Caco-2 (cell line): ENCODE data around the gene AP2S1. TPM values are rescaled to one million over a fixed set of nuclear protein-coding genes. Genes with fewer than 3 reads are reported as not detected.

Experiments used
- BruUV-seq: library from RNA; stranded (reverse); fragments of 400-500 nt; replicated peaks from 2 replicates; lab custom pipeline; 2021; lab: Mats Ljungman, UMichigan
- CTCF ChIA-PET: fragments of 300-600 bp; sonication (Branson Sonifier 250); formaldehyde crosslinking; loops from one replicate; lab custom pipeline; 2022; ENCODE audit warnings: antibody characterized with exemption; lab: Charles Lee
- POLR2A ChIA-PET: fragments of 300-600 bp; sonication (Branson Sonifier 250); formaldehyde crosslinking; loops from one replicate; lab custom pipeline; 2022; ENCODE audit warnings: antibody characterized with exemption; lab: Charles Lee
- DNase-seq, 2 experiments: peaks; one replicate each; pipeline versions ENCODE4 v3.0.0 to v3.0.0-alpha.2; 2020 to 2022
- H3K27me3 ChIP-seq: replicated peaks from 2 replicates; pipeline ENCODE4 v1.6.0; 2011; ENCODE audit warnings: low read length; ENCODE audit not compliant: control insufficient read depth, insufficient read depth
- H3K36me3 ChIP-seq: 2 replicates; pipeline ENCODE4 v1.5.1; 2011; ENCODE audit warnings: low read length; ENCODE audit not compliant: control insufficient read depth, insufficient read depth
- H3K4me1 ChIP-seq: fragments of 250-450 bp; sonication (Bioruptor Pico); 2 replicates; pipeline ENCODE4 v1.5.1; 2020; ENCODE audit warnings: mild to moderate bottlenecking
- H3K4me3 ChIP-seq: 2 replicates; pipeline ENCODE4 v1.5.1; 2011; ENCODE audit warnings: low read depth, mild to moderate bottlenecking, control low read depth, low read length
- H3K9me3 ChIP-seq: fragments of 250-450 bp; sonication (Bioruptor Pico); 2 replicates; pipeline ENCODE4 v1.5.1; 2020; ENCODE audit warnings: mild to moderate bottlenecking, moderate library complexity
- H3K27ac Mint-ChIP-seq: one replicate; pipeline ENCODE4 v1.8.0; 2022; ENCODE audit warnings: mixed read lengths; ENCODE audit not compliant: unreplicated experiment
- H3K27me3 Mint-ChIP-seq: one replicate; pipeline ENCODE4 v1.8.0; 2022; ENCODE audit warnings: mixed read lengths; ENCODE audit not compliant: insufficient read depth, unreplicated experiment
- H3K36me3 Mint-ChIP-seq: one replicate; pipeline ENCODE4 v1.8.0; 2022; ENCODE audit warnings: mild to moderate bottlenecking, mixed read lengths; ENCODE audit not compliant: insufficient read depth, unreplicated experiment
- H3K4me1 Mint-ChIP-seq: one replicate; pipeline ENCODE4 v1.8.0; 2022; ENCODE audit warnings: low read depth, mixed read lengths; ENCODE audit not compliant: unreplicated experiment
- H3K4me3 Mint-ChIP-seq: one replicate; pipeline ENCODE4 v1.8.0; 2022; ENCODE audit warnings: mild to moderate bottlenecking, moderate library complexity, mixed read lengths; ENCODE audit not compliant: unreplicated experiment
- H3K9me3 Mint-ChIP-seq: one replicate; pipeline ENCODE4 v1.8.0; 2022; ENCODE audit warnings: mixed read lengths; ENCODE audit not compliant: unreplicated experiment
- intact Hi-C: fragments of 100-400 bp; cut with micrococcal nuclease; formaldehyde crosslinking; loops from one replicate; pipeline ENCODE4 v1.10.0; 2022; ENCODE audit not compliant: unreplicated experiment
- total RNA-seq: library from RNA; stranded (reverse); gene quantifications from 2 replicates; pipeline ENCODE4 v1.2.3, GENCODE V29; 2022
- TF ChIP-seq, protein P1 (sequence below), 2 experiments: fragments of 200-600 bp in 1 of 2; IDR thresholded peaks; 1 replicate in 1 of 2; 2 replicates in 1 of 2; pipeline versions ENCODE4 v1.5.1 to v1.8.0; 2011 to 2022; ENCODE audit warnings: antibody characterized with exemption in 1 of 2, control low read depth in 1 of 2, inconsistent platforms in 1 of 2, low read depth in 1 of 2, low read length in 1 of 2, mild to moderate bottlenecking in 1 of 2, moderate library complexity in 1 of 2; ENCODE audit not compliant: insufficient read depth in 1 of 2, severe bottlenecking in 1 of 2, unreplicated experiment in 1 of 2

AP2S1 gene
- total RNA-seq, 1 experiment from 2014 or later, result 211 TPM

DNA sequence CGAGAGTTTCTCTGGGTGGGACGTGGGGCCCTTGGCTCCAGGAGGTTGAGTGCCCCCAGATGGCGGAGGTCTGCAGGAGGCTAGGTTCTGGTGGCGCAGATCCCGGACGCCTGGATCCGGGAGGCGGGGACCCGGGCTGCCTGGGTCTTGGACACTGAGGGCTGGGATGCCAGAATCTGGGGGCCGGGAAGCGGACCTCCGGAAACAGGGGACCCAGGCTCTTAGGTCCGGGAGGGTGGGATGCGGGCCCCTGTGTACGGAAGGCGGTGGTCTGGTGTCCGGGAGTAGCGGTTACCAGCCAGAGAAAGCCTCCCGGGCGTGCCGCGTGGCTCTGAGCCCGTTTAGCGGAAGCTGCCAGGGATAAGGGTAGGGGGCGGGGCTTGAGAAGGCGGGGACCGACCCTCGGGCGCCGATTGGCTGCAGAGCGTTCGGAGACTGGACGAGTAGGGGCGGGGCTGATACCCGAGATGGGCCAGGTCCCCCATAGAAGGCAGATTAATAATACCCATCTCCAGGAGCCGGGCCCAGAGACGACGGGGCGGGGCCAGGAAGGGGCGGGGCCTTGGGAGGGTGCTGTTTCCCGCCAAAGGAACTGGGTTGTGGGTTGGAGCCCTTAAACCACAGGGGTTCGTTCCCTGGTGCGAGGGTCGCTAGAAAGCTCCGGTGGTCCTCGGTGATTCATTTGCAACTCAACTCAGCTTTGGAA is 62.2 kb downstream of the AP2S1 start, which contains the start of gene SLC1A5:
Gene SLC1A5 (minus strand): TSS at position 333 of the 706 bp plus-strand sequence. CDS start 629 bp downstream, outside the sequence.
- ChIA-PET CTCF (interaction anchor here (0.7 kb wide), 1 partner anchor 42 kb away, joined by 3 read pairs; no protein-coding TSS in a partner anchor), POLR2A (interaction anchor here (0.5 to 1.0 kb wide), 12 partner anchors 8 to 1589 kb away, joined by 3 to 11 read pairs (median 4); partner anchors contain the start of genes ARHGAP35, CCDC9 and FBXO46)
- TF ChIP-seq, protein P1, sequence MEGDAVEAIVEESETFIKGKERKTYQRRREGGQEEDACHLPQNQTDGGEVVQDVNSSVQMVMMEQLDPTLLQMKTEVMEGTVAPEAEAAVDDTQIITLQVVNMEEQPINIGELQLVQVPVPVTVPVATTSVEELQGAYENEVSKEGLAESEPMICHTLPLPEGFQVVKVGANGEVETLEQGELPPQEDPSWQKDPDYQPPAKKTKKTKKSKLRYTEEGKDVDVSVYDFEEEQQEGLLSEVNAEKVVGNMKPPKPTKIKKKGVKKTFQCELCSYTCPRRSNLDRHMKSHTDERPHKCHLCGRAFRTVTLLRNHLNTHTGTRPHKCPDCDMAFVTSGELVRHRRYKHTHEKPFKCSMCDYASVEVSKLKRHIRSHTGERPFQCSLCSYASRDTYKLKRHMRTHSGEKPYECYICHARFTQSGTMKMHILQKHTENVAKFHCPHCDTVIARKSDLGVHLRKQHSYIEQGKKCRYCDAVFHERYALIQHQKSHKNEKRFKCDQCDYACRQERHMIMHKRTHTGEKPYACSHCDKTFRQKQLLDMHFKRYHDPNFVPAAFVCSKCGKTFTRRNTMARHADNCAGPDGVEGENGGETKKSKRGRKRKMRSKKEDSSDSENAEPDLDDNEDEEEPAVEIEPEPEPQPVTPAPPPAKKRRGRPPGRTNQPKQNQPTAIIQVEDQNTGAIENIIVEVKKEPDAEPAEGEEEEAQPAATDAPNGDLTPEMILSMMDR (IDR thresholded peaks at IDR 0.05; ENCODE audit: insufficient read depth in 1 of 2, low read depth in 1 of 2, low read length in 1 of 2, severe bottlenecking in 1 of 2, unreplicated experiment in 1 of 2), result no peak
- H3K9me3 Mint-ChIP-seq, result no peaks in the 10 kb centered on the region
- peaks cover 54% of the 10 kb centered on the region for H3K36me3 Mint-ChIP-seq
- peak; percentile 99 for DNase-seq
- peak within 1 kb of the TSS; percentile 99 for H3K27ac Mint-ChIP-seq
- Histone ChIP-seq H3K27me3 (no peaks in the 10 kb centered on the region), H3K36me3 (peaks cover 10% of the 10 kb centered on the region), H3K4me1 (peaks cover 34% of the 10 kb centered on the region), H3K4me3 (peak within 1 kb of the TSS; percentile 84), H3K9me3 (no peaks in the 10 kb centered on the region)
- intact Hi-C loops, result loop anchor here (1.0 to 2.0 kb wide), 2 partner anchors 15 to 62 kb away; partner anchors contain the start of gene AP2S1
- H3K27me3 Mint-ChIP-seq, result no peaks in the 10 kb centered on the region
- H3K4me3 Mint-ChIP-seq, result peak within 1 kb of the TSS; percentile 99
- no TSS peak for BruUV-seq
- H3K4me1 Mint-ChIP-seq, result peaks cover 42% of the 10 kb centered on the region

Other genes starting within 250 kb of the AP2S1 start
- gene CALM3, start 249.5 kb downstream of the AP2S1 start, total RNA-seq, result 465 and 484 TPM in 2 replicates
- gene PTGIR, start 225.8 kb downstream of the AP2S1 start, total RNA-seq, result not detected in 2 replicates
- not detected in 2 replicates for gene GNG8, start 214.6 kb downstream of the AP2S1 start, total RNA-seq
- gene DACT3, start 189.7 kb downstream of the AP2S1 start, total RNA-seq, result 0.39 and 0.75 TPM in 2 replicates
- 45.4 and 48.4 TPM in 2 replicates for gene PRKD2, start 133.7 kb downstream of the AP2S1 start, total RNA-seq
- 30.6 and 33.1 TPM in 2 replicates for gene FKRP, start 104.8 kb downstream of the AP2S1 start, total RNA-seq
- 151 and 162 TPM in 2 replicates for gene STRN4, start 104.4 kb downstream of the AP2S1 start, total RNA-seq
- 497 and 512 TPM in 2 replicates for gene SLC1A5, start 62.3 kb downstream of the AP2S1 start, total RNA-seq
- gene ARHGAP35, start 10.2 kb upstream of the AP2S1 start, total RNA-seq, result 81.7 and 85.9 TPM in 2 replicates
- 1.8 and 2.8 TPM in 2 replicates for gene NPAS1, start 169.0 kb upstream of the AP2S1 start, total RNA-seq
- 86.5 and 91.7 TPM in 2 replicates for gene TMEM160, start 197.8 kb upstream of the AP2S1 start, total RNA-seq